HG03108 (cell line): Measurements from ENCODE around the gene KLRF1.

ENCODE experiments used
- ATAC-seq: cut with Tn5 transposase; IDR thresholded peaks from one replicate; pipeline ENCODE4 v1.9.1; 2021; ENCODE audit warnings: moderate library complexity; ENCODE audit not compliant: unreplicated experiment

KLRF1 gene

GRCh38 chr12:9808504-9808903 is 18.8 kb upstream of the KLRF1 start:
- ATAC-seq, result no peak

- no peak for ATAC-seq
Observed at GRCh38 chr12:9809338-9809737, 17.9 kb upstream of the KLRF1 start.

- ATAC-seq, result no peak
Observed at GRCh38 chr12:9809866-9810265, 17.4 kb upstream of the KLRF1 start.

- no peak for ATAC-seq
Observed at GRCh38 chr12:9810671-9811070, 16.6 kb upstream of the KLRF1 start.

- ATAC-seq, result no peak
Observed at GRCh38 chr12:9811621-9812020, 15.7 kb upstream of the KLRF1 start.

- ATAC-seq, result peak; percentile 89
Observed at GRCh38 chr12:9813821-9814798, 13.2 kb upstream of the KLRF1 start.

GRCh38 chr12:9820281-9820930 is 6.9 kb upstream of the KLRF1 start:
- no peak for ATAC-seq

GRCh38 chr12:9829483-9829882 is 2.2 kb downstream of the KLRF1 start:
- no peak for ATAC-seq

GRCh38 chr12:9829982-9830381 is 2.7 kb downstream of the KLRF1 start:
- ATAC-seq, result no peak

- no peak for ATAC-seq
Observed at GRCh38 chr12:9831720-9832119, 4.4 kb downstream of the KLRF1 start.

- no peak for ATAC-seq
Observed at GRCh38 chr12:9843407-9843806, 16.1 kb downstream of the KLRF1 start.

- no peak for ATAC-seq
Observed at GRCh38 chr12:9848899-9849298, 21.6 kb downstream of the KLRF1 start.

- ATAC-seq, result no peak
Observed at GRCh38 chr12:9851050-9851449, 23.8 kb downstream of the KLRF1 start.

- no peak for ATAC-seq
Observed at GRCh38 chr12:9851927-9852326, 24.6 kb downstream of the KLRF1 start.

- no peak for ATAC-seq
Observed at GRCh38 chr12:9856151-9856550, 28.9 kb downstream of the KLRF1 start.

GRCh38 chr12:9856894-9857293 is 29.6 kb downstream of the KLRF1 start:
- no peak for ATAC-seq

GRCh38 chr12:9858135-9858534 is 30.9 kb downstream of the KLRF1 start:
- ATAC-seq, result no peak

GRCh38 chr12:9864913-9865675 is 37.8 kb downstream of the KLRF1 start:
- ATAC-seq, result no peak

- ATAC-seq, result no peak
Observed at GRCh38 chr12:9866860-9867269, 39.6 kb downstream of the KLRF1 start.

- no peak for ATAC-seq
Observed at GRCh38 chr12:9867531-9867930, 40.2 kb downstream of the KLRF1 start.

- no peak for ATAC-seq
Observed at GRCh38 chr12:9868311-9868801, 41.1 kb downstream of the KLRF1 start.
